ENCODE data around the gene ADARB1. TPM values are rescaled to one million over a fixed set of nuclear protein-coding genes. Genes with fewer than 3 reads are reported as not detected.

The ADARB1 gene
- total and polyA plus RNA-seq, 2 experiments from 2014 or later, result 16.0 to 17.3 TPM

GRCh38 chr21:45105906-45106485, 31.6 kb downstream of the ADARB1 start:
- Histone ChIP-seq H3K27ac (peak overlapping the region; percentile 53), H3K4me1 (ENCODE audit: insufficient read depth) (peaks cover 6% of the 10 kb centered on the region), H3K27me3 (no peaks in the 10 kb centered on the region), H2AFZ (no peak overlapping the region), H3K9me3 (ENCODE audit: low read depth) (no peaks in the 10 kb centered on the region), H3K4me3 (no peak overlapping the region), H4K20me1 (ENCODE audit: insufficient read depth, poor library complexity, severe bottlenecking) (no peaks in the 10 kb centered on the region), H3K4me2 (peak overlapping the region; percentile 38), H3K36me3 (replicated peaks; ENCODE audit: insufficient read depth, low read depth) (no peaks in the 10 kb centered on the region), H3K9me2 (replicated peaks; ENCODE audit: insufficient read depth) (no peaks in the 10 kb centered on the region), H3K79me2 (peaks cover 71% of the 10 kb centered on the region)
- 27% methylated on average over 7 of the region's 7 CpGs for WGBS (ENCODE audit: low lambda C conversion rate, missing lambda C conversion rate)
- no peak for TF ChIP-seq EZH2 (IDR thresholded peaks at IDR 0.05; ENCODE audit: borderline replicate concordance)
- no peak for DNase-seq (ENCODE audit: low spot score)

GRCh38 chr21:45108034-45108790, 33.8 kb downstream of the ADARB1 start:
- Histone ChIP-seq H3K27ac (no peak overlapping the region), H3K36me3 (replicated peaks; ENCODE audit: insufficient read depth, low read depth) (no peaks in the 10 kb centered on the region), H3K4me3 (no peak overlapping the region), H3K9me3 (ENCODE audit: low read depth) (no peaks in the 10 kb centered on the region), H3K27me3 (no peaks in the 10 kb centered on the region), H3K4me2 (no peak overlapping the region), H4K20me1 (ENCODE audit: insufficient read depth, poor library complexity, severe bottlenecking) (peaks cover 2% of the 10 kb centered on the region), H2AFZ (no peak overlapping the region), H3K4me1 (ENCODE audit: insufficient read depth) (peaks cover 6% of the 10 kb centered on the region), H3K9me2 (replicated peaks; ENCODE audit: insufficient read depth) (no peaks in the 10 kb centered on the region), H3K79me2 (peaks cover 72% of the 10 kb centered on the region)
- 97% methylated on average over 6 of the region's 6 CpGs for WGBS (ENCODE audit: low lambda C conversion rate, missing lambda C conversion rate)
- no peak for DNase-seq (ENCODE audit: low spot score)
- TF ChIP-seq CTCF (IDR thresholded peaks at IDR 0.05; ENCODE audit: poor library complexity) (no peak), EZH2phosphoT487 (IDR thresholded peaks at IDR 0.05; ENCODE audit: low read depth, severe bottlenecking, unreplicated experiment) (no peak), EZH2 (IDR thresholded peaks at IDR 0.05; ENCODE audit: borderline replicate concordance) (no peak)

GRCh38 chr21:45108808-45109781, 34.7 kb downstream of the ADARB1 start:
- no peaks in the 10 kb centered on the region for H3K27me3 ChIP-seq
- H2AFZ ChIP-seq, result no peak overlapping the region
- no peak overlapping the region for H3K27ac ChIP-seq
- peaks cover 4% of the 10 kb centered on the region for H4K20me1 ChIP-seq (ENCODE audit: insufficient read depth, poor library complexity, severe bottlenecking)
- no peaks in the 10 kb centered on the region for H3K36me3 ChIP-seq (replicated peaks; ENCODE audit: insufficient read depth, low read depth)
- H3K79me2 ChIP-seq, result peaks cover 68% of the 10 kb centered on the region
- no peaks in the 10 kb centered on the region for H3K9me2 ChIP-seq (replicated peaks; ENCODE audit: insufficient read depth)
- H3K4me3 ChIP-seq, result no peak overlapping the region
- no peak for DNase-seq (ENCODE audit: low spot score)
- 97% methylated on average over 34 of the region's 44 CpGs for WGBS (ENCODE audit: low lambda C conversion rate, missing lambda C conversion rate)
- H3K9me3 ChIP-seq (ENCODE audit: low read depth), result no peaks in the 10 kb centered on the region
- H3K4me2 ChIP-seq, result no peak overlapping the region
- H3K4me1 ChIP-seq (ENCODE audit: insufficient read depth), result peaks cover 6% of the 10 kb centered on the region
- TF ChIP-seq EZH2phosphoT487 (IDR thresholded peaks at IDR 0.05; ENCODE audit: low read depth, severe bottlenecking, unreplicated experiment), result no peak
- no peak for TF ChIP-seq CTCF (IDR thresholded peaks at IDR 0.05; ENCODE audit: poor library complexity)
